HG03469 (cell line): Measurements from ENCODE around the gene PRKAG1.

Experiments used
- ATAC-seq: cut with Tn5 transposase; IDR thresholded peaks from one replicate; pipeline ENCODE4 v1.9.1; 2021; ENCODE audit warnings: mild to moderate bottlenecking, moderate library complexity, moderate number of reproducible peaks; ENCODE audit not compliant: unreplicated experiment

PRKAG1 gene

DNA sequence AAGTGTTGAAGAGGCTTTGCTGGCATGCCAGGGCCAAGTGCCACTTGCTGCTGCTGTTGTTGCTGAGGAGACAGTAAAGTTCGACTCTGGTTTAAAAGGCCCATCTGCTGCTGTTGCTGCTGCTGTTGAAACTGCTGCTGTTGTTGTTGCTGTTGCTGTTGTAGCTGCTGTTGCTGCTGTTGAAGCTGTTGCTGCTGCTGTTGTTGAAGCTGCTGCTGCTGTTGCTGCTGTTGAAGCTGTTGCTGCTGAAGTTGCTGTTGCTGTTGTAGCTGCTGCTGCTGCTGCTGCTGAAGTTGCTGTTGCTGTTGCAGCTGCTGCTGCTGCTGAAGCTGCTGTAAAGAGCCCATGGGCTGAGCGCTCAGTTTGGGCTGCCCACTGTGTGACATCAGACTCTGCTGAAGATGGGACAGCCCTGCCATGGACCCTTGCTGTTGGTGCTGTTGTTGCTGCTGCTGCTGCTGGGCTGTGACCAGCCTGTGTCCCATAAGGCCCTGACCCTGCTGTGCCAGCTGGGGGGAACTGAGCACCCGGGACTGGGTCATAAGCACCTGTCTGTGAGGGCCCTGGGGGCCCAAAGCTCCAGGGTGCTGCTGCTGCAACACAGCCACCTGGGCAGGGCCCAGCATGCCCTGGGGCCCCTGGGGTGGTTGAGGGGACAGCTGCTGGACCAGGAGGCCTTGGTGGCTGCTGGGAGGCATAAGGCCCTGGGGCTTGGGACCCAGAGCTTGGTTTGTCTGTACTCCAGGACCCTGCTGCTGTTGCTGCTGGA, 14.3 kb upstream of the PRKAG1 start:
- no peak for ATAC-seq

DNA sequence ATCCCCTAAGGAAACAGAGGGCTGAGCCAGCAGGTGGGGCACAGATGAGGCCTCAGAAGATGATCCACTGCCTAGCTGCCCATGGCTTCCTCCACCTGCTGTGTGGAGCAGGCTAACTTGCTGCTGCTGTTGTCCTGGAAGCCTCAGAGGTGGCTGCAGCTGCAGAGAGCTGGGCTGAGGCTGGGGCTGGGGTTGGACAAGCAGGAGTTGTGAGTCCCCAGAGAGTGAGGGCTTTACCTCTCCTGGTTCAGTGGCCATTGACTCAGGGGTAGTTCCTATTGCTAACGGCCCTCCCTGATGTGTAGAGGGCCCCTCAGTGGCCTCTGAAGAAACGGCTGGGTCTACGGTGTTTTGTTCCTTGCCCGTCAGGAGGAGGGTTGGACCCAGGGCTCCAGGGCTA, 13.7 kb upstream of the PRKAG1 start:
- no peak for ATAC-seq

GRCh38 chr12:49031573-49032161, 13.1 kb upstream of the PRKAG1 start:
- no peak for ATAC-seq

DNA sequence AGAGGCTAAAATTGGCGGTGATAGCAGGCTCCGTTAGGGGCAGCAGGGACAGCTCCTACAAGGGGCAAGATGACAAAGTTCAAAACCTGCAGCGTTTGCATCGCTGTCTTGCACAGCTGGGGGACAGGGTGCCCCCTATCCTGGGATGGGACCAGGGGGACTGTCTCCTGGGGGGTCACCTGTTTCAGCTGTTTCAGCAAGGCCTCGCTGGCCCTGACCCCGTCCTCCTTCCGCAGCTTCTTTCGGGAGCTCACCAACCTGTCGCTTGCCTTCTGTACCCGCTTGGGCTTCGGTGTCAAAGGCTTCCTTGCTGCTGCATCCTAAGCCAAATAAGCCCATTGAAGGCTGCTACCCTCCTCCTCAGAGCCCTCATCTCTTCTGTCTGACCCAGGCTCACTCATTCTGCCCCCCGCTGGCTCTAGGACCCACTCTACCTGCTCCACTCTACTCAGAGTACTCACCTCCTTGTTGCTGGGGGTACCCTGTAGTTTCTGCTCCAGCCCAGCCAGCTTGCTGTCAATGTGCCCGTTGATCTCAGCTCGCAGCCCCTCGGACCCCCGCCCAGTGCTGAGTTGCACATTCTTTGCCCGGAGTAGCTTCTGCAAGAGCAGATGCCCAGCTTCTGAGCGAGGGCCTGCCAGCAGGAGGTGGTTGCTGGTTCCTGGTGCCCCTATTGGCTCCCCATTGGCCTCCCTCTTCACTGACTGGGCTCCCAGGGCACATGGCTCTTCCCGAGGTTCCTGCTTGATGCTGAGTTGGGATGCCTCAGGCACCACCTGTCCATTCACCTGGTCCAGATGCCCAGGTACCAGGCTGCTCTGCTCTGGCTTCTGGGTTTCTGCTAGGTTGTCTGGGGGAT, 12.4 kb upstream of the PRKAG1 start:
- ATAC-seq: no peak

DNA sequence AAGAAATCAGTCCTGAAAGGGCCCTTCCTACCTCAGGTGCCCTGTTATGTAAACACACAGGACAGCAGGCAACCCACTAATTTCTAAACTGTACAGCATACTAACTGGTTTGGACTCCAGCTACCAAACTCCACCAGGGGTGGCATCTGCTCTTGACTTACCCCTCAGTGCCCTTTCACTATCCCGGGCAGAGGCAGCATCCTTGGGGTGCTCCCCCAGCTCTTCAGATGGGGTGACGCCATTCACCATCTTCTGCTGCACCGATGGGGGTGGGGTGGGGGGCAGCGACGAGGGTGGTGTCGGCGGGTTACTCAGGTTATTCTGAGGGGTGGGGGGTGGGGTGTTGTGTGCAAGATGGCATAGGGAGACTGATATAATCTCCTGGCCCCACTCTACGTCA, 11.5 kb upstream of the PRKAG1 start:
- no peak for ATAC-seq

GRCh38 chr12:49028666-49029275, 10.2 kb upstream of the PRKAG1 start:
- no peak for ATAC-seq

DNA sequence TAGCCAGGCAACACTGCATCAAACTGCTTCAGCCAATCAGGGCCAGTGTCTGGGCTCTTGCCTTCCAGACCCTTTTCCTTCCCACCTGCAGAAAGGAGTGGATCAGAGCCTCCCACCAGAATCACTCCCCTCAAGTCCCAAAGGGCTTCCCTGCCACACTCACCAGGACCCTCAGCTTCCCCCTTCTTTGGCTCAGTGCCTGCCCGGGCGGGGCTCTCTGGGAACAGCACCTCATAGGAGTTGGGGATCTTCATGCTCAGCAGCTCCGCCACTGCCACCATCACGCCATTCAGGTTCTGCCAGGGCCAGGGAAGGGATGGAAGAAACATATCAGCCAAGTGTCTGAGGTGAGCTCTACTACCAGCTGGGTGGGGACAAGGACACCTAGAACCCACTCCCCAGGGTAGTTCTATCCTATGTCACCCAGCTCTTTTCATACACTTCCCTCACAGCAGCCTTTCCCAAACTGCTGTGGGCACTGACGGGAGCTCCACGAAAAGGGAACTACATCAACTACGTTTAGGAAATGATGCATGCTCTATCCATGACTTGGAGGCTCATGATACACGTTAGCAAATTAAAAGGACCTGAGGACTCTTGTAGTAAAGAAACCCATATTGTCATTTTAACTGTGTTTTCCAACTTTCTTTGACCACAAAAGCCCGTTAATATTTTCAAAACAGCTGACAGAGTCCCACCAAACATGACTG, 9.4 kb upstream of the PRKAG1 start:
- ATAC-seq: no peak

DNA sequence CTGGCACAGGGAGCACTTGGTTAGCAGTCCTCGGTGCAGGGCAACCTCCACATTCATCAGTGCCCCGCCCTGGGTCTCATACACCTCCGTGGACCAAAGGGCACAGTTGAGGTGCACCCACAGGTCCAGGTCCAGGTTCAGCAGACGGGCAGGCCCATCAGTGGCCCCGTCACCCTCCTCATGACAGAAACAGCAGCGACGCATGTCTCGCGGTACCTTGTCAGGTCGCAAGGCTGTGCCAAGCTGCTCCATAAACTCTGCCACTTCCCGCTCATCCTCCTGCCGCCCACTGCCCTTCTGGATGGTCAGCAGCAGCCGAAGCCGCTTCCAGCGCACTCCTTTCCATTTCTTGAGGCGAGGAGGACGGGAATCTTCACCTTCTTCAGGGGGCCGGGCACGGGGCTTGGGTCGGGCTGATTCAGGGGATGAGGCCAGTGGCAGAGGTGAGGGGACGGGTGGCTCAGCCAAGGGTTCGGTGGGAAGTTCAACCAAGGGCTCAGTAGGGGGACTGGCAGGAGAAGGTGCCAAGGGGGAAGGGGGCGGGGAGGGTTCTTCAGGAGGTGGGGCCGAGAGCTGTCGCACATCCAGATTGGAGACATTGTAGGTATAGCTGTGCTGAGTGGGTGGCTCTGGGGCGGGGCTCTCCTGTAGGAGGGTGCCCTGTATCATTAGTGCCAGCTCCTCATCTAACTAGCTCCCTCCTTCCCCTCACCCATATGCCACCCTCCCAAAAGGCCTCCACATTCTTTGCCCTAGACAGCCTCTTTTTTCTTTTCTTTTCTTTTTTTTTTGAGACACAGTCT, 8.3 kb upstream of the PRKAG1 start:
- ATAC-seq: no peak

DNA sequence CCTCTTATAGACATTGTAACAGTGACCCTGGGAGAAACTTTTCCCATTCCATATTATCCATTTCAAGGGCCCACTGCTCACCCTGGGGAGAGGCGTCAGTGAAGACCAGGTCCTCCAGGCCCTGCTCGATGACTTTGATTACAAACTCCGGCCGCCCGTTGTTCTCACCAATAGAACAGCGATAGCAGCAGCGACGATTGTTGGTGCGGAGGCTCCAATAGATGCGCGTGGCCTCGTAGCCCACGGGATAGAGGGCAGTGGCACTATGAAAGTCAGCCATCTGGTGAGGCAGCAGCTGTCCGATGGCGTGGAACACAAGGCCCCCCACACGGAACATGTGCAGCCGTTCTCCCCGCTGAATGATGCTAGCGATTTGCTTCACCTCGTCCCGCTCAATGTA, 7.5 kb upstream of the PRKAG1 start:
- no peak for ATAC-seq

- ATAC-seq: no peak
These were observed 6.9 kb upstream of the PRKAG1 start for GRCh38 chr12:49025463-49025862.

DNA sequence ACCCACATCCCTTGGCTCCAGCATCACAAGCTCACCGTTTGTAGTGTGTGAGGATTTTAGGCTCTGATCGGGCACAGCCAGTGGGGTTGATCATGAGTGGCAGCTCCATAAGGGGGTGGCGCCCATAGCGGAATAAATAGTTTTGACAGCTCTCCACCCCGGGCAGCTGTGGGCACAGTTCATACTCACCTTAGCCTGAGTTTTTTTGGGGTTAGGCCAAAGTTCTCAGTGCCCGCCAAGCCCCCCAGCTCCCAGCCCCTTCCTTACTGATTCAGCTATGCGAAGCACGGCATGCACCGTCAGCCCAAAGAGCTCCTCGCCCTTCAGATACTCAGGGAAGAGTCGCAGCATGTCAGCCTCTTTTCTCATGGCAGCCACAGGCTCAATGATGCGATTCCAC, 6.0 kb upstream of the PRKAG1 start:
- ATAC-seq: no peak

- no peak for ATAC-seq
These were observed 5.2 kb upstream of the PRKAG1 start for GRCh38 chr12:49023812-49024211.

- no peak for ATAC-seq
These were observed 4.1 kb upstream of the PRKAG1 start for GRCh38 chr12:49022558-49023178.

DNA sequence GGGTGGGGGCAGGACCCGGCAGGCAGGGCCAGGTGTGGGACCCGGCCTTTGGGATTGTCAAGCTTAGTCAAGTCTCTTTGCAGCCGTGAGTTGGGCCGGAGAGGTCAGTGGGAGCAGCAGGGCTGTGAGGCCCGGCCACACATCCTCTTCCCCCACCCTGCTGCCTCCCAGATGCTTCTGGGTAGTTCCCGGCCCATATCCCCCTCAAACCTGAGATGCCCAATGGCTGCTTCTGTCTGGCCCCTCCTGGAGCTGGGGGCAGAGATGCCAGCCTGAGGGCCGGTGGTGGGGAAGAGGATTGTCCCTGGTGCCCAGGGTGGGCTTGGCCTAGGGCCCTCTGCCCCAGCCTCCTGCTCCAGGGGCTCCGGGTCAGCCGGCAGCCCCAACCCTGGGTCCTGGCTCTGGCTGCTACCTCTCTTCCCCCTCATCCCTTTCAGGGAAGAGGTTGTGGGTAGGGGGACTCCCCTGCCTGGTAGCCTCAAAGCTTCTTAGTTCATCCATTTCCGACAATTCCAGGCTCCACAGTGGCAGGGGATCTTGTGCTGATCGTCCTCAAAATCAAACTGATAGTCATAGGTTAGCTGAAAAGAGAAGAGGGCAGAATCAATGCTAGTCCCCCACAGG, 2.8 kb upstream of the PRKAG1 start:
- no peak for ATAC-seq

GRCh38 chr12:49020441-49020840, 1.9 kb upstream of the PRKAG1 start:
- ATAC-seq: no peak

DNA sequence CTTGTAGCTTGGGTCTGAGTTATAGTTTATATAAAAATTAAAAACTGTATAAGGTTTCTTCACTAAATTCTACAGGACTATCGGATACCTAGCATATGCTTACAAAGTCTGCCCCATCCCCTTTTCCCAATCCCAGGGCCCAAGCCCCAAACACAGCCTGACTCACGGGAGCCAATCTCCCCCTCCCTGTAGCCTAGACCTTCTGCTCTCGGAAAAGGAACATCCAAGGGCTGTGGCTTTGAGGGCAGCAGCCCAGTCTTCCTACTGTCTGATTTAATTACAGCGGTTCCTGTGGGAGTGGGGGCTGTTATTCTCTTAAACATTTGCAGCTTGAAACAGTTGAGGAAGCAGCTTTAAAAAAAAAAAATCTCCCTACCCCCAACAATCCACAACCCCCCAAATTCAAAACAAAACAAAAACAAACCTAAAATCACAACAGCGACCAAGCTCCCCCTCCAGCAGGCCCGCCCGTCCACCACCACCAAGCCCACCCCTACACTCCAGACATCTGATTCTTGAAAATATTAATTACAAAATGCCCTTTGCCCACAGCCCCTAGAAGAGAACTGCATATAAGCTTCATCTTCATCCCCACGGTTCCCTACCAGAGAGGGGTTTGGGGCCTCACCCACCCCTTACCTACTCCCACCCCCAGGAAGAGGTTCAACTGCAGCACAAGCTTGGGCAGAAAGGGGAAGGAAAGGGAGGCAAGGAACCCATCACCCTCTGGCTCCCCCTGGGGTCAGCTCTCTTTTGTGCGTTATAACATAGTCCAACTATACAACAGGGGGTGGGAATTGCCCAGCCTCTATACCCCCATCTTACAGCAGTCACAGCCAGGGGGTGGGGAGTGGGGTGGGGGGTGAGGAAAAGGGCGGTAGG, 1.1 kb upstream of the PRKAG1 start:
- no peak for ATAC-seq

- ATAC-seq: no peak
These were observed 499 bp upstream of the PRKAG1 start for GRCh38 chr12:49019120-49019430.

DNA sequence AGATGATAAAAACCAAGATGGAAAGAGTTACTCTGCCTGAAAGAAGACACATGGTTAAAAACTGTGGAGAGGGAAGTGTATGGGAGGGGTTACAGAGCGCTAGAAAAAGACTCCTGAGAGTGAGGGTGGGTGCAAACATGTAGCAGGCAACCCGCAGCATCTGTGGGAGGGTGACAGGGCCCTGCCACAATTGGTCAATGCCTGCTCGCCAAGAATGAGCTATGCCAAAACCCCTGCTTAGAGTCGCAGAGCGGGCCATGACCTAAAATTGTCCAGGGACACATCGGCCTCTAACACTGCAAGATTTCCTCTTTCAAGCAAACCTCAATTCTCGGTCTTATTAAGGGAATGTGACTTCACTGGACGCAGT, 700 bp downstream of the PRKAG1 start:
- ATAC-seq: no peak
